Keratinocyte (primary cell): ENCODE measurements around the gene RASL11A. TPM values are rescaled to one million over a fixed set of nuclear protein-coding genes. Genes with fewer than 3 reads are reported as not detected.
"Not testable (repeated sequence)": the region's sequence is repeated elsewhere in the genome, so short reads cannot be mapped to it uniquely, and the experiment has no call there.

Source experiments
- DNase-seq: peaks from one replicate; pipeline ENCODE4 v3.0.0-alpha.2; 2011; ENCODE audit warnings: low read depth, missing footprints, low spot score
- FAIRE-seq: peaks from 2 replicates; lab custom pipeline; 2011; peaks lifted over from hg19 to GRCh38; lab: Jason Lieb, UNC
- H2AFZ ChIP-seq: 2 replicates; pipeline ENCODE4 v1.6.0; 2012; ENCODE audit warnings: low read length, control low read depth, inconsistent platforms; ENCODE audit not compliant: control insufficient read depth
- H3K27ac ChIP-seq: 2 replicates; pipeline ENCODE4 v1.5.1; 2011; ENCODE audit warnings: low read length; ENCODE audit not compliant: control insufficient read depth, insufficient read depth
- H3K27me3 ChIP-seq: 3 replicates; pipeline ENCODE4 v1.6.0; 2011; ENCODE audit warnings: low read length; ENCODE audit not compliant: control insufficient read depth, insufficient read depth; ENCODE audit errors: extremely low read depth
- H3K36me3 ChIP-seq, 2 experiments: 2 replicates in 1 of 2; 3 replicates in 1 of 2; pipeline ENCODE4 v1.5.1; 2011; ENCODE audit warnings: low read length in 2 of 2, mild to moderate bottlenecking in 1 of 2; ENCODE audit not compliant: control insufficient read depth in 2 of 2, insufficient read depth in 2 of 2; ENCODE audit errors: extremely low read depth in 1 of 2
- H3K4me1 ChIP-seq: 3 replicates; pipeline ENCODE4 v1.5.1; 2011; ENCODE audit warnings: low read length; ENCODE audit not compliant: control insufficient read depth, insufficient read depth; ENCODE audit errors: extremely low read depth
- H3K4me2 ChIP-seq: 3 replicates; pipeline ENCODE4 v1.6.0; 2011; ENCODE audit warnings: low read depth, low read length; ENCODE audit not compliant: control insufficient read depth, insufficient read depth; ENCODE audit errors: extremely low read depth
- H3K4me3 ChIP-seq, 3 experiments: fragments of 200-600 bp in 1 of 3; sonication (generic) in 1 of 3; 2 replicates in 2 of 3; 3 replicates in 1 of 3; pipeline ENCODE4 v1.5.1; 2011 to 2016; ENCODE audit warnings: low read length in 3 of 3, mild to moderate bottlenecking in 3 of 3, control low read depth in 2 of 3, inconsistent platforms in 1 of 3, low read depth in 1 of 3, mixed read lengths in 1 of 3, mixed run types in 1 of 3, moderate library complexity in 1 of 3; ENCODE audit not compliant: control insufficient read depth in 2 of 3, insufficient read depth in 2 of 3; ENCODE audit errors: extremely low read depth in 1 of 3
- H3K79me2 ChIP-seq: 2 replicates; pipeline ENCODE4 v1.6.0; 2012; ENCODE audit warnings: low read length; ENCODE audit not compliant: control insufficient read depth, insufficient read depth
- H3K9ac ChIP-seq: 3 replicates; pipeline ENCODE4 v1.6.0; 2011; ENCODE audit warnings: low read length; ENCODE audit not compliant: control insufficient read depth, insufficient read depth; ENCODE audit errors: extremely low read depth
- H3K9me1 ChIP-seq: 3 replicates; pipeline ENCODE4 v1.6.0; 2011; ENCODE audit warnings: low read length; ENCODE audit not compliant: control insufficient read depth, insufficient read depth; ENCODE audit errors: extremely low read depth
- H3K9me3 ChIP-seq: 2 replicates; pipeline ENCODE4 v1.5.1; 2012; ENCODE audit warnings: low read depth, low read length; ENCODE audit not compliant: control insufficient read depth
- H4K20me1 ChIP-seq: 3 replicates; pipeline ENCODE4 v1.6.0; 2011; ENCODE audit warnings: low read length; ENCODE audit not compliant: control insufficient read depth, insufficient read depth; ENCODE audit errors: extremely low read depth
- EZH2 ChIP-seq: IDR thresholded peaks from one replicate; pipeline ENCODE4 v1.6.1; 2012; ENCODE audit warnings: inconsistent platforms, mild to moderate bottlenecking, low read length, moderate library complexity
- dilution Hi-C: fragments of 300-500 bp; cut with MboI; formaldehyde crosslinking; loops from one replicate; pipeline ENCODE4 v1.7.0; 2020; ENCODE audit warnings: low sequenced_read_pairs; ENCODE audit not compliant: extremely low pct_ligation_motif_present
- polyA plus RNA-seq, 5 experiments: library from polyadenylated mRNA; depleted of rRNA in 3 of 5; stranded (reverse) in 3 of 5; stranded (forward) in 1 of 5; unstranded in 1 of 5; fragments of >200 nt; gene quantifications; 1 replicate in 1 of 5; 2 replicates in 3 of 5; 3 replicates in 1 of 5; pipeline versions ENCODE4 v1.2.1 to v1.2.3, GENCODE V29; 2011 to 2012; ENCODE audit warnings: missing spikeins in 2 of 5, low read depth in 1 of 5, low replicate concordance in 1 of 5
- TF ChIP-seq, protein P1 (sequence below), 3 experiments: IDR thresholded peaks in 1 of 3; conservative IDR thresholded peaks in 1 of 3; optimal IDR thresholded peaks in 1 of 3; 2 replicates in 2 of 3; 3 replicates in 1 of 3; pipeline versions ENCODE3 to v1.5.1; 2011; ENCODE audit warnings: low read length in 3 of 3, mild to moderate bottlenecking in 3 of 3, moderate library complexity in 2 of 3, control low read depth in 1 of 3, inconsistent platforms in 1 of 3; ENCODE audit not compliant: insufficient read depth in 2 of 3; ENCODE audit errors: extremely low read depth in 1 of 3

Gene RASL11A
- polyA plus RNA-seq, 1 donor (not counting 4 experiments of a cell fraction or from before 2014, with no cell fraction given) = 1.5 TPM

DNA sequence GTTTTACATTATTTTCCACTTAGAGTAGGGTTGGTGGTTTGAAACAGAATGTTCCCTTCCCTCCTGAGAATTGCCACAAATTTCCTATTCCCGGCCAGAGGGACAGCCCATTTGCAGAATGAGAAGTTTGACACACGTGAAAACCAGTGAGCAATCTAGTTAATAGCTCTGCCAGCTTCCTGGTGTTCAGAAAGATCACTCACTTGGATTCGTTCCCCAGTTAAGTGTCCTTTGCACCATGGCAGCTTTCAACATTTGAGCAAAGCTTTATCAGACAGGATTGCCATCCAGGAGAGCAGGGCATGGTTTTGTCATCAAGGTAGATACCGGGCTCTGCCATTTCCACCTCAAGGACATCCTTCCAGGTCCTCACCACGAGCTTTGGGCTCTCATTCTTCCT lies 28.2 kb downstream of the RASL11A start:
- no peak overlapping the region for H3K9ac ChIP-seq
- no peaks in the 10 kb centered on the region for H3K9me3 ChIP-seq
- no peak overlapping the region for H3K4me3 ChIP-seq
- H3K4me1 ChIP-seq = no peaks in the 10 kb centered on the region
- H3K36me3 ChIP-seq = no peaks in the 10 kb centered on the region
- no peak overlapping the region for H3K4me2 ChIP-seq
- DNase-seq = no peak
- H3K27me3 ChIP-seq = peaks cover 4% of the 10 kb centered on the region
- TF ChIP-seq, protein P1, sequence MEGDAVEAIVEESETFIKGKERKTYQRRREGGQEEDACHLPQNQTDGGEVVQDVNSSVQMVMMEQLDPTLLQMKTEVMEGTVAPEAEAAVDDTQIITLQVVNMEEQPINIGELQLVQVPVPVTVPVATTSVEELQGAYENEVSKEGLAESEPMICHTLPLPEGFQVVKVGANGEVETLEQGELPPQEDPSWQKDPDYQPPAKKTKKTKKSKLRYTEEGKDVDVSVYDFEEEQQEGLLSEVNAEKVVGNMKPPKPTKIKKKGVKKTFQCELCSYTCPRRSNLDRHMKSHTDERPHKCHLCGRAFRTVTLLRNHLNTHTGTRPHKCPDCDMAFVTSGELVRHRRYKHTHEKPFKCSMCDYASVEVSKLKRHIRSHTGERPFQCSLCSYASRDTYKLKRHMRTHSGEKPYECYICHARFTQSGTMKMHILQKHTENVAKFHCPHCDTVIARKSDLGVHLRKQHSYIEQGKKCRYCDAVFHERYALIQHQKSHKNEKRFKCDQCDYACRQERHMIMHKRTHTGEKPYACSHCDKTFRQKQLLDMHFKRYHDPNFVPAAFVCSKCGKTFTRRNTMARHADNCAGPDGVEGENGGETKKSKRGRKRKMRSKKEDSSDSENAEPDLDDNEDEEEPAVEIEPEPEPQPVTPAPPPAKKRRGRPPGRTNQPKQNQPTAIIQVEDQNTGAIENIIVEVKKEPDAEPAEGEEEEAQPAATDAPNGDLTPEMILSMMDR (optimal IDR thresholded peaks at IDR 0.05 in 1 of 3, IDR thresholded peaks at IDR 0.05 in 1 of 3, conservative IDR thresholded peaks at IDR 0.05 in 1 of 3; ENCODE audit: extremely low read depth in 1 of 3, insufficient read depth in 2 of 3, low read length in 3 of 3) = no peak
- TF ChIP-seq EZH2 = no peak
- dilution Hi-C loops = no loop called here
- no peaks in the 10 kb centered on the region for H4K20me1 ChIP-seq
- H3K9me1 ChIP-seq = no peaks in the 10 kb centered on the region
- H3K79me2 ChIP-seq = no peaks in the 10 kb centered on the region
- no peak overlapping the region for H2AFZ ChIP-seq
- H3K27ac ChIP-seq = no peak overlapping the region
- no peak for FAIRE-seq

DNA sequence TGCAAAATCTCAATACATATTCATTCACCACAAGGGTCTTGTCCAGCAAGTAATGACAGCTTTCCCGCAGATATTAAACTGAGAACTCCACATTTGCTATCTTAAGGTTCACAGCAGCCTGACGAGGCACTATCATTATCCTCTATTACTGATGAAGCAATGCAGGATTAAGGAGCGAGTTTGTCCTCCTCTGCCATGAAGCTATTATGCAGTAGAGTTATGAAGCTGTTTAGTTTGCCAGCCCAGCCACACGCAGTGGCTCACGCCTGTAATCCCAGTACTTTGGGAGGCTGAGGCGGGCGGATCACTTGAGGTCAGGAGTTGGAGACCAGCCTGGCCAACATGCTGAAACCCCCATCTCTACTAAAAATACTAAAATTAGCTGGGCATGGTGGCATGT lies 29.8 kb downstream of the RASL11A start:
- H3K9ac ChIP-seq, H3K36me3 ChIP-seq, H3K79me2 ChIP-seq, H3K4me1 ChIP-seq, H2AFZ ChIP-seq, H3K9me3 ChIP-seq, H3K27me3 ChIP-seq, H3K4me3 ChIP-seq, dilution Hi-C loops, H3K4me2 ChIP-seq, H3K9me1 ChIP-seq, DNase-seq, FAIRE-seq, H4K20me1 ChIP-seq, H3K27ac ChIP-seq: not testable (repeated sequence)

DNA sequence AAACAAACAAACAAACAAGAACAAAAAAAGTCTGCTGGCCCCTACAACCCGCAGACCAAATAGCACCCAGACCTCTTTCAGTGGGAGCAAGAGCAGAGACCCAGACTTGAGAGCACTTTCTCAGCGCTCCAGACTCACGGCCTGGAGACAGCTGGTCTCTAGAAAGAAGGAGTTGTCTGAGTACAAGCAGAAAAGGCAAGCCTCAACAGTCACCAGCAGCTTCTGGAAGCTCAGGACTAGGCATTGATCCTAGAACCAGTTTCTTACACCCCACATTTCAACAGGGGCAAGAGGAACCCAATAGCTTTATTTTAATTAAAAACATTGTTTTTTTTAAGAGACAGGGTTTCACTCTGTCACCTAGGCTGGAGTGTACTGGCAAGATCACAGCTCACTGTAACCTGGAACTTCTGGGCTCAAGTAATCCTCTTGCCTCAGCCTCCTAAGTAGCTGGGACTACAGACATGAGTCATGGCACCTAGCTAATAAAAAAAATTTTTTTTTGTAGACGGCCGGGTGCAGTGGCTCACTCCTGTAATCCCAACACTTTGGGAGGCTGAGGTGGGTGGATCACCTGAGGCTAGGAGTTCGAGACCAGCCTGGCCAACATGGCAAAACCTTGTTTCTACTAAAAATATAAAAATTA lies 30.4 kb downstream of the RASL11A start:
- H3K27ac ChIP-seq = no peak overlapping the region
- dilution Hi-C loops = no loop called here
- H3K4me1 ChIP-seq = no peaks in the 10 kb centered on the region
- no peaks in the 10 kb centered on the region for H3K79me2 ChIP-seq
- H2AFZ ChIP-seq = no peak overlapping the region
- no peaks in the 10 kb centered on the region for H3K9me3 ChIP-seq
- TF ChIP-seq, protein P1 (optimal IDR thresholded peaks at IDR 0.05 in 1 of 3, IDR thresholded peaks at IDR 0.05 in 1 of 3, conservative IDR thresholded peaks at IDR 0.05 in 1 of 3; ENCODE audit: extremely low read depth in 1 of 3, insufficient read depth in 2 of 3, low read length in 3 of 3) = no peak
- no peak for TF ChIP-seq EZH2
- FAIRE-seq (no peak), DNase-seq (no peak)
- no peaks in the 10 kb centered on the region for H4K20me1 ChIP-seq
- H3K9me1 ChIP-seq = no peaks in the 10 kb centered on the region
- no peak overlapping the region for H3K4me3 ChIP-seq
- no peaks in the 10 kb centered on the region for H3K27me3 ChIP-seq
- H3K4me2 ChIP-seq = no peak overlapping the region
- H3K36me3 ChIP-seq = no peaks in the 10 kb centered on the region
- no peak overlapping the region for H3K9ac ChIP-seq
